GM23338 (cell line): ENCODE measurements around the gene CCL23. TPM values are rescaled to one million over a fixed set of nuclear protein-coding genes. Genes with fewer than 3 reads are reported as not detected.

ENCODE experiments used
- CREB1 ChIP-seq: fragments of 250-450 bp; sonication (Bioruptor Pico); IDR thresholded peaks from 2 replicates; pipeline ENCODE4 v1.5.0; 2020; ENCODE audit warnings: low read depth, mild to moderate bottlenecking, moderate library complexity
- EZH2 ChIP-seq: fragments of 200-600 bp; sonication (generic); IDR thresholded peaks from one replicate; pipeline ENCODE4 v1.8.0; 2017; ENCODE audit warnings: antibody characterized with exemption, mild to moderate bottlenecking, low read depth; ENCODE audit not compliant: unreplicated experiment
- NANOG ChIP-seq: IDR thresholded peaks from 2 replicates; pipeline ENCODE4 v1.6.1; 2016; ENCODE audit warnings: antibody characterized with exemption, borderline replicate concordance
- POLR2AphosphoS5 ChIP-seq: IDR thresholded peaks from 2 replicates; pipeline ENCODE4 v1.6.1; 2016; ENCODE audit warnings: antibody characterized with exemption, low read depth
- STAT1 ChIP-seq: IDR thresholded peaks from one replicate; pipeline ENCODE4 v1.6.1; 2016; ENCODE audit warnings: antibody characterized with exemption; ENCODE audit not compliant: unreplicated experiment
- polyA plus RNA-seq: library from polyadenylated mRNA; unstranded; fragments of >200 nt; fragmentation: Nextera tagmentation; extraction: Ambion mirVana; gene quantifications from 2 replicates; pipeline ENCODE4 v1.2.1, GENCODE V29; 2016
- total RNA-seq: library from RNA; depleted of rRNA; stranded (reverse); fragments of >200 nt; shearing (Covaris generic); gene quantifications from 2 replicates; pipeline ENCODE4 v1.2.3, GENCODE V29; 2014
- TF ChIP-seq, protein P1 (sequence below): fragments of 250-450 bp; sonication (Bioruptor Pico); IDR thresholded peaks from 2 replicates; pipeline ENCODE4 v1.5.0; 2020; ENCODE audit warnings: mild to moderate bottlenecking, moderate library complexity
- TF ChIP-seq, protein P2 (sequence below), 2 experiments: fragments of 200-600 bp in 1 of 2; sonication (generic) in 1 of 2; conservative IDR thresholded peaks; 2 replicates each; pipeline versions ENCODE4 v1.5.1 to v1.6.1; 2016 to 2017; ENCODE audit warnings: antibody characterized with exemption in 2 of 2, low read depth in 2 of 2, mild to moderate bottlenecking in 2 of 2, moderate library complexity in 1 of 2
- TF ChIP-seq, protein P3 (sequence below): IDR thresholded peaks from one replicate; pipeline ENCODE4 v1.6.1; 2018; ENCODE audit warnings: antibody characterized with exemption; ENCODE audit not compliant: unreplicated experiment

CCL23 gene
- total and polyA plus RNA-seq, 2 experiments from 2014 or later, result not detected

DNA sequence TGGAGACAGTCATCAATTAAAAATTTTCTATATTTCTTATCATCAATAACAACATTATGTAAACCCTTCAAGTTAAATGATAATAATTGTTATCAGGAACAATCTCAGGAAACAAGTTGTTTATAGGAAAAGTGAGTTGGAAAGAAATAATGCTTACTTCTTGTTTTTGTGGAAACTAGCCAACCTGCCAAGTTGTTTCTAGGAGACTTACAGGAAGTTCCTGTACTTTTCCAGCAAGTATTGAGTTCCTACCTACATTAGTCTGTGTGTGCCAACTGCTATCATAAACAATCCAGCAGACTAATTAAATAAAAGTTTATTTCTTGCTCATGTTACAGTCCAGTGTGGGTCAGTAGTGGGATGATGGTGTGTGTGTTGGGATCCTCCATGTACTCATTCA lies 29.6 kb downstream of the CCL23 start (continued):
- TF ChIP-seq, protein P1, sequence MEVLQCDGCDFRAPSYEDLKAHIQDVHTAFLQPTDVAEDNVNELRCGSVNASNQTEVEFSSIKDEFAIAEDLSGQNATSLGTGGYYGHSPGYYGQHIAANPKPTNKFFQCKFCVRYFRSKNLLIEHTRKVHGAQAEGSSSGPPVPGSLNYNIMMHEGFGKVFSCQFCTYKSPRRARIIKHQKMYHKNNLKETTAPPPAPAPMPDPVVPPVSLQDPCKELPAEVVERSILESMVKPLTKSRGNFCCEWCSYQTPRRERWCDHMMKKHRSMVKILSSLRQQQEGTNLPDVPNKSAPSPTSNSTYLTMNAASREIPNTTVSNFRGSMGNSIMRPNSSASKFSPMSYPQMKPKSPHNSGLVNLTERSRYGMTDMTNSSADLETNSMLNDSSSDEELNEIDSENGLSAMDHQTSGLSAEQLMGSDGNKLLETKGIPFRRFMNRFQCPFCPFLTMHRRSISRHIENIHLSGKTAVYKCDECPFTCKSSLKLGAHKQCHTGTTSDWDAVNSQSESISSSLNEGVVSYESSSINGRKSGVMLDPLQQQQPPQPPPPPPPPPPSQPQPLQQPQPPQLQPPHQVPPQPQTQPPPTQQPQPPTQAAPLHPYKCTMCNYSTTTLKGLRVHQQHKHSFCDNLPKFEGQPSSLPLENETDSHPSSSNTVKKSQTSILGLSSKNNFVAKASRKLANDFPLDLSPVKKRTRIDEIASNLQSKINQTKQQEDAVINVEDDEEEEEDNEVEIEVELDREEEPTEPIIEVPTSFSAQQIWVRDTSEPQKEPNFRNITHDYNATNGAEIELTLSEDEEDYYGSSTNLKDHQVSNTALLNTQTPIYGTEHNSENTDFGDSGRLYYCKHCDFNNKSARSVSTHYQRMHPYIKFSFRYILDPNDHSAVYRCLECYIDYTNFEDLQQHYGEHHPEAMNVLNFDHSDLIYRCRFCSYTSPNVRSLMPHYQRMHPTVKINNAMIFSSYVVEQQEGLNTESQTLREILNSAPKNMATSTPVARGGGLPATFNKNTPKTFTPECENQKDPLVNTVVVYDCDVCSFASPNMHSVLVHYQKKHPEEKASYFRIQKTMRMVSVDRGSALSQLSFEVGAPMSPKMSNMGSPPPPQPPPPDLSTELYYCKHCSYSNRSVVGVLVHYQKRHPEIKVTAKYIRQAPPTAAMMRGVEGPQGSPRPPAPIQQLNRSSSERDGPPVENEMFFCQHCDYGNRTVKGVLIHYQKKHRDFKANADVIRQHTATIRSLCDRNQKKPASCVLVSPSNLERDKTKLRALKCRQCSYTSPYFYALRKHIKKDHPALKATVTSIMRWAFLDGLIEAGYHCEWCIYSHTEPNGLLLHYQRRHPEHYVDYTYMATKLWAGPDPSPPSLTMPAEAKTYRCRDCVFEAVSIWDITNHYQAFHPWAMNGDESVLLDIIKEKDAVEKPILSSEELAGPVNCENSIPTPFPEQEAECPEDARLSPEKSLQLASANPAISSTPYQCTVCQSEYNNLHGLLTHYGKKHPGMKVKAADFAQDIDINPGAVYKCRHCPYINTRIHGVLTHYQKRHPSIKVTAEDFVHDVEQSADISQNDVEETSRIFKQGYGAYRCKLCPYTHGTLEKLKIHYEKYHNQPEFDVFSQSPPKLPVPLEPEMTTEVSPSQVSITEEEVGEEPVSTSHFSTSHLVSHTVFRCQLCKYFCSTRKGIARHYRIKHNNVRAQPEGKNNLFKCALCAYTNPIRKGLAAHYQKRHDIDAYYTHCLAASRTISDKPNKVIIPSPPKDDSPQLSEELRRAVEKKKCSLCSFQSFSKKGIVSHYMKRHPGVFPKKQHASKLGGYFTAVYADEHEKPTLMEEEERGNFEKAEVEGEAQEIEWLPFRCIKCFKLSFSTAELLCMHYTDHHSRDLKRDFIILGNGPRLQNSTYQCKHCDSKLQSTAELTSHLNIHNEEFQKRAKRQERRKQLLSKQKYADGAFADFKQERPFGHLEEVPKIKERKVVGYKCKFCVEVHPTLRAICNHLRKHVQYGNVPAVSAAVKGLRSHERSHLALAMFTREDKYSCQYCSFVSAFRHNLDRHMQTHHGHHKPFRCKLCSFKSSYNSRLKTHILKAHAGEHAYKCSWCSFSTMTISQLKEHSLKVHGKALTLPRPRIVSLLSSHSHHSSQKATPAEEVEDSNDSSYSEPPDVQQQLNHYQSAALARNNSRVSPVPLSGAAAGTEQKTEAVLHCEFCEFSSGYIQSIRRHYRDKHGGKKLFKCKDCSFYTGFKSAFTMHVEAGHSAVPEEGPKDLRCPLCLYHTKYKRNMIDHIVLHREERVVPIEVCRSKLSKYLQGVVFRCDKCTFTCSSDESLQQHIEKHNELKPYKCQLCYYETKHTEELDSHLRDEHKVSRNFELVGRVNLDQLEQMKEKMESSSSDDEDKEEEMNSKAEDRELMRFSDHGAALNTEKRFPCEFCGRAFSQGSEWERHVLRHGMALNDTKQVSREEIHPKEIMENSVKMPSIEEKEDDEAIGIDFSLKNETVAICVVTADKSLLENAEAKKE (CRISPR knock-in tag), result no peak
- TF ChIP-seq EZH2 (no peak), POLR2AphosphoS5 (no peak), NANOG (no peak), CREB1 (CRISPR knock-in tag) (no peak), STAT1 (no peak)
- TF ChIP-seq, protein P2, sequence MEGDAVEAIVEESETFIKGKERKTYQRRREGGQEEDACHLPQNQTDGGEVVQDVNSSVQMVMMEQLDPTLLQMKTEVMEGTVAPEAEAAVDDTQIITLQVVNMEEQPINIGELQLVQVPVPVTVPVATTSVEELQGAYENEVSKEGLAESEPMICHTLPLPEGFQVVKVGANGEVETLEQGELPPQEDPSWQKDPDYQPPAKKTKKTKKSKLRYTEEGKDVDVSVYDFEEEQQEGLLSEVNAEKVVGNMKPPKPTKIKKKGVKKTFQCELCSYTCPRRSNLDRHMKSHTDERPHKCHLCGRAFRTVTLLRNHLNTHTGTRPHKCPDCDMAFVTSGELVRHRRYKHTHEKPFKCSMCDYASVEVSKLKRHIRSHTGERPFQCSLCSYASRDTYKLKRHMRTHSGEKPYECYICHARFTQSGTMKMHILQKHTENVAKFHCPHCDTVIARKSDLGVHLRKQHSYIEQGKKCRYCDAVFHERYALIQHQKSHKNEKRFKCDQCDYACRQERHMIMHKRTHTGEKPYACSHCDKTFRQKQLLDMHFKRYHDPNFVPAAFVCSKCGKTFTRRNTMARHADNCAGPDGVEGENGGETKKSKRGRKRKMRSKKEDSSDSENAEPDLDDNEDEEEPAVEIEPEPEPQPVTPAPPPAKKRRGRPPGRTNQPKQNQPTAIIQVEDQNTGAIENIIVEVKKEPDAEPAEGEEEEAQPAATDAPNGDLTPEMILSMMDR (conservative IDR thresholded peaks at IDR 0.05; ENCODE audit: low read depth in 2 of 2), result no peak
- TF ChIP-seq, protein P3, sequence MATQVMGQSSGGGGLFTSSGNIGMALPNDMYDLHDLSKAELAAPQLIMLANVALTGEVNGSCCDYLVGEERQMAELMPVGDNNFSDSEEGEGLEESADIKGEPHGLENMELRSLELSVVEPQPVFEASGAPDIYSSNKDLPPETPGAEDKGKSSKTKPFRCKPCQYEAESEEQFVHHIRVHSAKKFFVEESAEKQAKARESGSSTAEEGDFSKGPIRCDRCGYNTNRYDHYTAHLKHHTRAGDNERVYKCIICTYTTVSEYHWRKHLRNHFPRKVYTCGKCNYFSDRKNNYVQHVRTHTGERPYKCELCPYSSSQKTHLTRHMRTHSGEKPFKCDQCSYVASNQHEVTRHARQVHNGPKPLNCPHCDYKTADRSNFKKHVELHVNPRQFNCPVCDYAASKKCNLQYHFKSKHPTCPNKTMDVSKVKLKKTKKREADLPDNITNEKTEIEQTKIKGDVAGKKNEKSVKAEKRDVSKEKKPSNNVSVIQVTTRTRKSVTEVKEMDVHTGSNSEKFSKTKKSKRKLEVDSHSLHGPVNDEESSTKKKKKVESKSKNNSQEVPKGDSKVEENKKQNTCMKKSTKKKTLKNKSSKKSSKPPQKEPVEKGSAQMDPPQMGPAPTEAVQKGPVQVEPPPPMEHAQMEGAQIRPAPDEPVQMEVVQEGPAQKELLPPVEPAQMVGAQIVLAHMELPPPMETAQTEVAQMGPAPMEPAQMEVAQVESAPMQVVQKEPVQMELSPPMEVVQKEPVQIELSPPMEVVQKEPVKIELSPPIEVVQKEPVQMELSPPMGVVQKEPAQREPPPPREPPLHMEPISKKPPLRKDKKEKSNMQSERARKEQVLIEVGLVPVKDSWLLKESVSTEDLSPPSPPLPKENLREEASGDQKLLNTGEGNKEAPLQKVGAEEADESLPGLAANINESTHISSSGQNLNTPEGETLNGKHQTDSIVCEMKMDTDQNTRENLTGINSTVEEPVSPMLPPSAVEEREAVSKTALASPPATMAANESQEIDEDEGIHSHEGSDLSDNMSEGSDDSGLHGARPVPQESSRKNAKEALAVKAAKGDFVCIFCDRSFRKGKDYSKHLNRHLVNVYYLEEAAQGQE, result no peak
